NK-92 (cell line): ENCODE measurements around the gene SPTLC1.
"Not testable (repeated sequence)": the region's sequence is repeated elsewhere in the genome, so short reads cannot be mapped to it uniquely, and the experiment has no call there.

ENCODE experiments used
- DNase-seq: peaks from one replicate; lab custom pipeline; 2025; ENCODE audit not compliant: unreplicated experiment; lab: John Stamatoyannopoulos, UW

The SPTLC1 gene

DNA sequence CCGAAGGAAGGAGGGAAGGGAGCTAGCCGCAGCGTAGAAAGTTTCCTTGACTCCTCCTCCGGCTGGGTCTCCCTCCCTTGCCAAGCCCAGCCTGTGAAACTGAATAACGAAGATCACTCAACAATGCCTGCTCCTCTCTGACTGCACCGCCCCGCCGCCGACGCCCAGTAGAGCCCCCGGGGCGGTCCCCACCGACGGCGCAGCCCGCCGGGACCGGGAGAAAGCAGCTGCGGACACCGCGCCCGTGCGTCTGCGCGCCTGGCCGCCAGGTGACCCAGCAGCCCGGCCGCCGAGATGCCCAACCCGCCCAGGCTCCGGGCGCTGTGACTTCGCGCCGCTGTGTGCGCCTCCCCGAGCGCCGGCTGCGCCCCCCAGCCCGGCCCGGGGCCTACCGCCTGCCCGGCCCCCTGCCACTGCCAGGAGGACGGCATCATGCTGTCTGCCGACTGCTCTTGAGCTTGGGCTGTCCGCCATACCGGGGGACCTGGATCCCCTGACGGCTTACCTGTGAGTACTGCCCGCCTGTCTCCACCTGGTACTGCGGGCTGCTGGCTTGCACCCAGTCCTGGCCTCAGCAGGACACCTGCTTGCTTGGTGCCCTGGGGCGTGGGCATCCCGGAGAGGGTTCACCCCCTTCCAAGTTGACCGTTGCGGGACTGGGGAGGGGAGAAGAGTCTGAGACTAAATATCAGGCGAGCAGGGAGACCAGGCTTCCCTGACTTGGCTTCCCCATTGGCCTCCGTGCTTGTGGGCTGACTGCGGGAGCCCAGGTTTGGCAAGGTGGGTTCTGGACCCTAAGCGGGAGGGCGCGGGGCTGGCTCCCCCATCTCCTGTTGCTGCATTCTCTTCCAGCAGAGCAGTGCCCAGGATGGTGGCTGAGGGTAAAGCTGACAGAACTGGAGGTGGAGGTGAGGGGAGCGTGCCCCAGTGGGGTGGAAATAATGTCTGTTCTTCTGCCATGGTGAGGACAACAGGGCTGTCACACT is 26.2 kb upstream of the SPTLC1 start:
- no peak for DNase-seq

- DNase-seq = no peak
These were observed 25.5 kb upstream of the SPTLC1 start for GRCh38 chr9:92140754-92141143.

DNA sequence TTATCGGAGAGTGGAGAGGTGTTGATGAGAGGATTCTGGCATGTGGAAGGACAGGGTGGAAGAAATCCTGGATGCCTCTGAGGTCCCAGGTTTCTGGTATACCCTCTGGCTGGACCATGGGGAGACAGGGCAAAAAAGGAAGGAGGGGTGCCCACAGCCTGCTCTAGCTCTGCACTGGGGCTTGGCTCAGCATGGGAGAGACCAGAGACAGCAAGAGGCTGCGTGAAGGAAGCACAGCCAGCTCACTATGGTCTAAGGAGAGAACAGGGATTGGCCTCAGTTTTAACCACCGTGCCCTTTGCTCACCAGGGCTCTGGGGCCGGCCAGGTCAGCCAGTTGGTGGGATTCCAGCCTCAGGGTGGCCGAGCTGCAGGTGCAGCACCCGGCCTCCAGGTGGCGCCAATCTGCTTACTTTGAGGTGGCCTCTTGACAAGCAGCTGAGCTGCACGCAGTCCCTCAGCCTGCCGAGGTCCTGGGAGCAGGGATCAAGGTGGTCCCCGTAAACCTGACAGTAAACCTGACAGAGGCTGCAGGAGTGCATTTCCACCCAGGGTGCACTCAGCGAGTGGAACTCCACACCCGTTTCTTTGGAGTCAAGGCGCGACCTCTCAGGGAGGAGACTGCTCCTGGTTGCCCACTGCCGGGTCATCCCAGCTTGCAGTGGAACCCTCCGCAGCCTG is 25.0 kb upstream of the SPTLC1 start:
- DNase-seq = no peak

DNA sequence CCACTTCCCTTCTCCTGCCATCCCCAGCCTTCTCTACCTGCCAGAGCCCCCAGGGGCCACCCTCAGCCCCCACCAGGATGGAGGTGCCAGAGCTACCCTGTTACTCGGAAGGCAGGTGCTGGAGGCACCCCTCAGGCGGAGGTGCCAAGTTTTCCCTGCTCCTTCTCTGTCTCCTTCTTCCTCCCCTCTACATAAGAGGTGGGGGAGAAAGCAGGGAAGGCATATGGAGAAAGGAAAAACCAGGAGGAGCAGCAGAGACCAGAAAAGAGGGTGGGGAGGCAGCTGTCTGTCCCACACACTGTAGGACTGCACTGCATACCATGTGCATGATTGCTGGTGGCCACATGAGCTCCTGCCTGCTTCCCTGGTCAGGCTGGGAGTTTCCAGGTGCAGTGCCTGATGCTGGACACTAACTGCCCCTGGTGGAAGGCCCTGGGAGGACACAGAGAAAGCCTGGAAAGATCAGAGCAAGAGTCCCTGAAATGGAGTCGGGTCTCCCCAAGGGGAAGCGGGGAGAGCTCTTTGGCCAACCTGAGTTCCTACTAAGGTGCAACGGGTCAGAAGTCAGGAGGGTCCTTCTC is 23.8 kb upstream of the SPTLC1 start:
- DNase-seq = not testable (repeated sequence)

- DNase-seq = no peak
These were observed 23.1 kb upstream of the SPTLC1 start for GRCh38 chr9:92138157-92138959.

- DNase-seq = no peak
These were observed 21.1 kb upstream of the SPTLC1 start for GRCh38 chr9:92136184-92136858.

DNA sequence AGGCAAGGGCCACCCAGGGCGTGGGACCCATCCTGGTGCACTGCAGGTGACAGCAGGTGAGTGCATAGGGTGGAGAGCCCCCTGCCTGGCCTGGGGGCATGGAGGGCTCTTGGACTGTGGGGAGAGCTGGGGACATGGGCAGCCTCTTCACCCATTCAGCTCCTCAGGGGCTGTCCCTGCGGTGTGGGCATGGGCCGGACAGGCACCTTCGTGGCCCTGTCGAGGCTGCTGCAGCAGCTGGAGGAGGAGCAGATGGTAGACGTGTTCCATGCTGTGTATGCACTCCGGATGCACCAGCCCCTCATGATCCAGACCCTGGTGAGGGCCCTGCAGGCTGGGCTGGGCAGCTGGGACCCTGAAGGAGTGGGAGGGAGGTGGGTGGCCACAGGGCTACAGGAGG is 20.4 kb upstream of the SPTLC1 start:
- DNase-seq = no peak

DNA sequence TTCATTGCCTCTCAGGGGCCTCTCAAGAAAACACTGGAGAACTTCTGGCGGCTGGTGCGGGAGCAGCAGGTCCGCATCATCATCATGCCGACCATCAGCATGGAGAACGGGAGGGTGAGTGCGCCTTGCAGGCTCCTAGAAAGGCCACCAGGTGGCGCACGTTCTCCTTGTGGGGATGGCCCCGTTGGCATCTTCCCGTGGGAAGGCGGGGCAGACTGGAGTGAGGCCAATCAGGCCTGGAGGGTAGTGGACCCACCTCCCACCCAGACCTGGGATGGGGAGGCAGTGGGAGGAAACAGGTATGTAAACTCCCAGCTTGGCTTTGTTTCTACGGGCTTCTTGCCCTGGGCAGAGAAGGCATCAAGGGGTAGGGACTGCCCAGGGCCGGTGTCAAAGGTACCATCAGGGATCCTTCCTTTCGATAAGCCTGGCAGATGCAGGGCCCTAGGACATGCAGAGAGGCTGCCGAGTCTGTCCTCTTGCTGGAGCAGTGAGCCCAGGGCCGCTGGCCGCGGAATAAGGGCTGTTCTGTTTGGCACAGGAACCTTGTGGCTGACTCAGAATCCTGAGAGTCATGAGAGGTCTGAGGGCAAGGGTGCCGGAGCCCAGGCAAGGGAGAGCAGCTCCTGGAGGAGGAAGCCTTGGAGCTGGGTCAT is 18.9 kb upstream of the SPTLC1 start:
- no peak for DNase-seq

DNA sequence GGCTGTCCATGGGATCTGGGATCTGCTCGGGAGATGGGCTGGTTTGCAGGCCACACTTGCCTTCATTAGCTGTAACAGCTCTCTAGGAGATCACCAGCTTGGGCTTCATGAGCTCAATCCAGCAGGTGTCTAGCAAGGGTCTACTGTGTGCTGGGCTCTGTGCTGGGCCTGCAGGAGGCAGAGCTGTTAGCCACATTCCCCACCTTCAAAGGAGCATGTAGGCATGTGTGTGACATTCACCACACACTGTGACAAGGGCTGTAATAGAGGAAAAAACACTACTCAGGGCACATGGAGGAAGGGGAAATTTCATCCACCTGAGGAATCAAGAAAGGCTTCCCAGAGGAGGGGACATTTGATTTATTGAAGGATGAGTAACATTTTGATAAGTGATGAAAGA is 17.7 kb upstream of the SPTLC1 start:
- DNase-seq = not testable (repeated sequence)

GRCh38 chr9:92132501-92132900 is 17.3 kb upstream of the SPTLC1 start:
- no peak for DNase-seq

GRCh38 chr9:92122800-92123199 is 7.6 kb upstream of the SPTLC1 start:
- no peak for DNase-seq

DNA sequence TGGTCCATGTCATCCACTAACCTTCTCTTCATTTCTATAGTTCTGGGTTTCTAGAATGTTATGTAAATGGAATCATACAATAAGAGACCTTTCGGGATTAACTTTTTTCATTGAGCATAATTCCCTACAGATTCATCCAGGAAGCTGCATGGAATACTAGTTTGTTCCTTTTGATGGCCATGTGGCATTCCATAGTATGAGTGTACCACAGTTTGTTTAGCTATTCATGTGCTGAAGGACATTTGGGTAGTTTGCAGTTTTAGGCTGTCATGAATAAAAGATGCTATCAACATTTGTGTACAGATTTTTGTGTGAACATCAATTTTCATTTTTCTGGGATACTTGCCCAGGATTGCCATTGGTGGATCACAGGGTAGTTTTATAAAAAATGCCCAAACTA is 6.8 kb upstream of the SPTLC1 start:
- no peak for DNase-seq

DNA sequence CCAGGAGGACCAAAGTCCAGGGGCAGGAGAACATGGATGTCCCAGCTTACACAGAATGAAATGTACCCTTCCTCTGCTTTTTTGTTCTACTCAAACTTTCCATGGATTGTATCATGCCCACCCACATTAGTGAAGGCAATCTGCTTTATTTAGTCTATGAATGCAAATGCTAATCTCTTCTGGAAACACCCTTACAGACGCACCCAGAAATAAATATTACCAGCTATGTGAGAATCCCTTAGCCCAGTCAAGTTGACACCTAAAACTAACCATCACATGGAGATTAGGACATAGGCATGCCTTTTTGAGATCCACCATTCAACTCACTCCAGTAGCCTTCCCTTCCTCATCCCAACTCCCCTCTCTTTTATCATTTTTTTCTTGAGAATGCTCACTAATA is 6.1 kb upstream of the SPTLC1 start:
- DNase-seq = no peak

DNA sequence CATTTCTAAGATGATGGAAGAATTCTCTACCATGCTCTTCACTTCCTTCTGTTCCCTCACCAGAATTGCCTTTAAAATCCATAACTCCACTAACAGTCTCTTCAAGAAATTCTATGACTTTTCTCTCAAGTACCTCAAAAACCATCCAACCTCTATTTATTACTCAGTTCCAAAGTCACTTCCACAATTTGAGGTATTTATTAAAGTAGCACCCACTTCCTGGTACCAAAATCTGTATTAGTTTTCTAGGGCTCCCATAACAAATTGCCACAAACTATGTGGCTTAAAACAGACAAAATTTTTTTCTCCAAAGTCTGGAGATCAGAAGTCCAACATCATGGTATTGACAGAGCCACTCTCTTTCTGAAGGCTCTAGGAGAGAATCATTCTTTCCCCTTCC is 4.9 kb upstream of the SPTLC1 start:
- DNase-seq = no peak

GRCh38 chr9:92119586-92119985 is 4.4 kb upstream of the SPTLC1 start:
- no peak for DNase-seq

GRCh38 chr9:92108122-92108521 is 7.1 kb downstream of the SPTLC1 start:
- DNase-seq = no peak

- not testable (repeated sequence) for DNase-seq
These were observed 9.6 kb downstream of the SPTLC1 start for GRCh38 chr9:92105446-92106225.

- DNase-seq = not testable (repeated sequence)
These were observed 11.6 kb downstream of the SPTLC1 start for GRCh38 chr9:92103601-92104000.

- no peak for DNase-seq
These were observed 14.8 kb downstream of the SPTLC1 start for GRCh38 chr9:92100237-92100911.
